Stimulated activated CD8-positive, alpha-beta memory T cell treated with anti-CD3 and anti-CD28 coated beads, Interleukin-12 subunit alpha, Interleukin-12 subunit beta, amount 100 ng/mL, for 24 hours (primary cell): ENCODE measurements around the gene TMEM231.
A peak's percentile ranks its signal among the peaks of the same experiment; 100 is the strongest.
"Not testable (repeated sequence)": the region's sequence is repeated elsewhere in the genome, so short reads cannot be mapped to it uniquely, and the experiment has no call there.

ENCODE experiments used
- DNase-seq: peaks from one replicate; pipeline ENCODE4 v3.0.0-alpha.2; 2020; ENCODE audit errors: extremely low read depth

Gene TMEM231

GRCh38 chr16:75566758-75567255 lies 10.8 kb upstream of the TMEM231 start:
- DNase-seq = no peak

GRCh38 chr16:75566040-75566757 lies 10.1 kb upstream of the TMEM231 start, which contains the start of gene GABARAPL2:
Gene GABARAPL2 (plus strand): TSS chr16:75566379. CDS start chr16:75566487, 108 bp downstream.
- DNase-seq = peak; percentile 82

- no peak for DNase-seq
Measured at GRCh38 chr16:75565640-75566039, 9.6 kb upstream of the TMEM231 start.

- DNase-seq = no peak
Measured at GRCh38 chr16:75559564-75560372, 3.7 kb upstream of the TMEM231 start.

- no peak for DNase-seq
Measured at GRCh38 chr16:75558846-75559401, 2.9 kb upstream of the TMEM231 start.

- DNase-seq = no peak
Measured at GRCh38 chr16:75556431-75556950, 439 bp upstream of the TMEM231 start.

GRCh38 chr16:75555213-75555706 lies 792 bp downstream of the TMEM231 start:
- DNase-seq = no peak

GRCh38 chr16:75552951-75553350 lies 3.1 kb downstream of the TMEM231 start:
- DNase-seq = no peak

- DNase-seq = no peak
Measured at GRCh38 chr16:75550211-75550662, 5.8 kb downstream of the TMEM231 start.

GRCh38 chr16:75548456-75548855 lies 7.6 kb downstream of the TMEM231 start:
- DNase-seq = not testable (repeated sequence)

GRCh38 chr16:75546293-75546692 lies 9.8 kb downstream of the TMEM231 start:
- no peak for DNase-seq

- DNase-seq = not testable (repeated sequence)
Measured at GRCh38 chr16:75545879-75546278, 10.2 kb downstream of the TMEM231 start.

- DNase-seq = not testable (repeated sequence)
Measured at GRCh38 chr16:75542462-75542861, 13.6 kb downstream of the TMEM231 start.

- no peak for DNase-seq
Measured at GRCh38 chr16:75541236-75541635, 14.8 kb downstream of the TMEM231 start.

GRCh38 chr16:75538882-75539565 lies 17.0 kb downstream of the TMEM231 start:
- DNase-seq = not testable (repeated sequence)

- no peak for DNase-seq
Measured at GRCh38 chr16:75537776-75538175, 18.3 kb downstream of the TMEM231 start.

GRCh38 chr16:75535901-75536300 lies 20.2 kb downstream of the TMEM231 start, which contains the start of gene CHST5:
Gene CHST5 (minus strand): TSS chr16:75536108. CDS start chr16:75530384, 5,724 bp downstream.
- DNase-seq = no peak

GRCh38 chr16:75535211-75535843 lies 20.7 kb downstream of the TMEM231 start:
- DNase-seq = no peak

GRCh38 chr16:75534560-75535205 lies 21.4 kb downstream of the TMEM231 start:
- DNase-seq = no peak

GRCh38 chr16:75532791-75533190 lies 23.3 kb downstream of the TMEM231 start:
- DNase-seq = no peak
